H1 (cell line): Measurements from ENCODE around the gene GBE1. TPM values are rescaled to one million over a fixed set of nuclear protein-coding genes. Genes with fewer than 3 reads are reported as not detected.

Source experiments
- CTCF ChIA-PET: fragments of 300-600 bp; sonication (Branson Sonifier 250); formaldehyde crosslinking; loops from one replicate; lab custom pipeline; 2021; ENCODE audit not compliant: partially characterized antibody; lab: Charles Lee
- POLR2A ChIA-PET: fragments of 300-600 bp; sonication (Branson Sonifier 250); formaldehyde crosslinking; loops from one replicate; lab custom pipeline; 2021; ENCODE audit warnings: inconsistent platforms; ENCODE audit not compliant: partially characterized antibody; lab: Charles Lee
- DNase-seq, 2 experiments: peaks; one replicate each; pipeline versions ENCODE4 v3.0.0 to v3.0.0-alpha.2; 2010 to 2022; ENCODE audit warnings: low spot score in 2 of 2, low read depth in 1 of 2, mixed read lengths in 1 of 2
- FAIRE-seq: peaks from 2 replicates; lab custom pipeline; 2011; peaks lifted over from hg19 to GRCh38; lab: Jason Lieb, UNC
- H2AFZ ChIP-seq: 2 replicates; pipeline ENCODE4 v1.8.1; 2012; ENCODE audit warnings: low read length, inconsistent platforms
- H2AK5ac ChIP-seq: 2 replicates; pipeline ENCODE4 v1.6.1; 2013; ENCODE audit warnings: low read depth, low read length
- H2BK120ac ChIP-seq: replicated peaks from 2 replicates; pipeline ENCODE3; 2013; ENCODE audit warnings: low read depth, low read length, inconsistent platforms
- H2BK12ac ChIP-seq: 2 replicates; pipeline ENCODE4 v1.6.1; 2013; ENCODE audit warnings: low read depth, low read length
- H2BK15ac ChIP-seq: 2 replicates; pipeline ENCODE4 v1.6.1; 2013; ENCODE audit warnings: low read length
- H2BK20ac ChIP-seq: 2 replicates; pipeline ENCODE4 v1.6.1; 2013; ENCODE audit warnings: low read length
- H2BK5ac ChIP-seq: 2 replicates; pipeline ENCODE4 v1.6.1; 2013; ENCODE audit warnings: low read depth, low read length
- H3K14ac ChIP-seq: 2 replicates; pipeline ENCODE4 v1.6.1; 2013; ENCODE audit warnings: inconsistent platforms; ENCODE audit not compliant: insufficient read length
- H3K18ac ChIP-seq: 2 replicates; pipeline ENCODE4 v1.6.1; 2013; ENCODE audit warnings: low read length; ENCODE audit errors: extremely low read depth
- H3K23ac ChIP-seq: 2 replicates; pipeline ENCODE4 v1.6.1; 2013; ENCODE audit warnings: inconsistent platforms; ENCODE audit not compliant: insufficient read length
- H3K23me2 ChIP-seq: 2 replicates; pipeline ENCODE4 v1.6.1; 2013; ENCODE audit warnings: low read depth, low read length
- H3K27ac ChIP-seq: 2 replicates; pipeline ENCODE4 v1.6.1; 2011; ENCODE audit warnings: low read depth, low read length, inconsistent platforms
- H3K27me3 ChIP-seq, 4 experiments: replicated peaks in 1 of 4; 1 replicate in 1 of 4; 2 replicates in 3 of 4; pipeline versions ENCODE4 v1.6.1 to v1.8.1; 2011 to 2013; ENCODE audit warnings: low read length in 3 of 4, mild to moderate bottlenecking in 3 of 4, inconsistent platforms in 2 of 4, mixed read lengths in 2 of 4, moderate library complexity in 1 of 4; ENCODE audit not compliant: control insufficient read depth in 3 of 4, insufficient read depth in 3 of 4; ENCODE audit errors: extremely low read depth in 1 of 4
- H3K36me3 ChIP-seq, 4 experiments: 2 replicates each; pipeline versions ENCODE4 v1.6.1 to v1.8.1; 2011 to 2013; ENCODE audit warnings: mild to moderate bottlenecking in 4 of 4, low read length in 3 of 4, moderate library complexity in 2 of 4, control low read depth in 1 of 4, inconsistent platforms in 1 of 4; ENCODE audit not compliant: insufficient read depth in 4 of 4, control insufficient read depth in 2 of 4
- H3K4ac ChIP-seq: replicated peaks from 2 replicates; pipeline ENCODE3; 2013; ENCODE audit warnings: low read length, low read depth, mixed read lengths, inconsistent platforms; ENCODE audit not compliant: insufficient read length
- H3K4me1 ChIP-seq, 4 experiments: replicated peaks in 1 of 4; 1 replicate in 1 of 4; 2 replicates in 3 of 4; pipeline versions ENCODE4 v1.6.1 to v1.8.1; 2011 to 2013; ENCODE audit warnings: low read length in 3 of 4, inconsistent platforms in 2 of 4, mixed read lengths in 1 of 4; ENCODE audit not compliant: insufficient read depth in 4 of 4, control insufficient read depth in 3 of 4
- H3K4me2 ChIP-seq, 2 experiments: 2 replicates each; pipeline versions ENCODE4 v1.6.1 to v1.8.1; 2011 to 2013; ENCODE audit warnings: low read depth in 2 of 2, low read length in 2 of 2, control low read depth in 1 of 2, inconsistent platforms in 1 of 2, mild to moderate bottlenecking in 1 of 2; ENCODE audit not compliant: insufficient read depth in 1 of 2
- H3K4me3 ChIP-seq, 4 experiments: fragments of 200-600, 300-600 bp in 1 of 4; sonication (generic), shearing (Covaris generic), sonication (Bioruptor Twin) in 1 of 4; 2 replicates each; pipeline versions ENCODE4 v1.5.1 to v1.8.1; 2011 to 2016; ENCODE audit warnings: low read length in 4 of 4, low read depth in 3 of 4, control low read depth in 2 of 4, inconsistent platforms in 2 of 4, mild to moderate bottlenecking in 2 of 4, mixed read lengths in 1 of 4, moderate library complexity in 1 of 4; ENCODE audit not compliant: insufficient read depth in 2 of 4; ENCODE audit errors: extremely low read depth in 1 of 4
- H3K56ac ChIP-seq: replicated peaks from 2 replicates; pipeline ENCODE3; 2013; ENCODE audit warnings: low read depth, mild to moderate bottlenecking, mixed read lengths, low read length, inconsistent platforms; ENCODE audit not compliant: insufficient read length
- H3K79me1 ChIP-seq: 2 replicates; pipeline ENCODE4 v1.6.1; 2013; ENCODE audit warnings: low read depth, low read length, control low read depth
- H3K79me2 ChIP-seq, 2 experiments: 2 replicates each; pipeline versions ENCODE4 v1.6.1 to v1.8.1; 2012 to 2013; ENCODE audit warnings: low read length in 2 of 2, mild to moderate bottlenecking in 2 of 2, inconsistent platforms in 1 of 2; ENCODE audit not compliant: insufficient read depth in 2 of 2, control insufficient read depth in 1 of 2
- H3K9ac ChIP-seq, 4 experiments: replicated peaks in 1 of 4; 1 replicate in 1 of 4; 2 replicates in 3 of 4; pipeline versions ENCODE4 v1.6.1 to v1.8.1; 2011 to 2013; ENCODE audit warnings: low read depth in 3 of 4, low read length in 3 of 4, control low read depth in 2 of 4, mild to moderate bottlenecking in 2 of 4, moderate library complexity in 2 of 4, inconsistent platforms in 1 of 4; ENCODE audit errors: extremely low read depth in 1 of 4
- H3K9me3 ChIP-seq, 2 experiments: 2 replicates each; pipeline versions ENCODE4 v1.6.1 to v1.8.1; 2012 to 2013; ENCODE audit warnings: mild to moderate bottlenecking in 2 of 2, moderate library complexity in 2 of 2, control low read depth in 1 of 2, inconsistent platforms in 1 of 2, low read depth in 1 of 2, low read length in 1 of 2, mixed read lengths in 1 of 2; ENCODE audit not compliant: insufficient read depth in 2 of 2
- H4K20me1 ChIP-seq, 2 experiments: replicated peaks in 1 of 2; 2 replicates each; pipeline versions ENCODE3 to v1.8.1; 2011 to 2013; ENCODE audit warnings: inconsistent platforms in 2 of 2, low read length in 2 of 2, mild to moderate bottlenecking in 1 of 2; ENCODE audit not compliant: insufficient read depth in 2 of 2, control insufficient read depth in 1 of 2
- H4K5ac ChIP-seq: 2 replicates; pipeline ENCODE4 v1.6.1; 2013; ENCODE audit warnings: low read length, low read depth, mixed read lengths, inconsistent platforms; ENCODE audit not compliant: insufficient read length
- H4K8ac ChIP-seq: 2 replicates; pipeline ENCODE4 v1.8.0; 2013; ENCODE audit warnings: mild to moderate bottlenecking, moderate library complexity, low read length, inconsistent platforms; ENCODE audit not compliant: insufficient read depth; ENCODE audit errors: extremely low read depth
- H4K91ac ChIP-seq: replicated peaks from 2 replicates; pipeline ENCODE3; 2013; ENCODE audit warnings: low read length, mixed read lengths, inconsistent platforms; ENCODE audit not compliant: insufficient read length
- EZH2 ChIP-seq: fragments of 200-600 bp; sonication (generic); IDR thresholded peaks from 2 replicates; pipeline ENCODE4 v1.7.1; 2012; ENCODE audit warnings: low read depth, mild to moderate bottlenecking, moderate library complexity, low read length, inconsistent platforms; ENCODE audit not compliant: severe bottlenecking
- GTF2F1 ChIP-seq: IDR thresholded peaks from 2 replicates; pipeline ENCODE4 v1.6.1; 2012; ENCODE audit warnings: low read depth, low read length, improper control_type of control experiment, borderline replicate concordance
- JUND ChIP-seq: IDR thresholded peaks from 2 replicates; pipeline ENCODE4 v1.6.1; 2011; ENCODE audit warnings: mild to moderate bottlenecking, improper control_type of control experiment, low read length
- KDM4A ChIP-seq: IDR thresholded peaks from one replicate; pipeline ENCODE4 v1.7.1; 2012; ENCODE audit warnings: low read depth, mild to moderate bottlenecking, moderate library complexity, low read length, inconsistent platforms; ENCODE audit not compliant: severe bottlenecking
- PHF8 ChIP-seq: fragments of 200-600 bp; sonication (generic); conservative IDR thresholded peaks from 2 replicates; pipeline ENCODE4 v1.7.1; 2012; ENCODE audit warnings: low read depth, mild to moderate bottlenecking, inconsistent platforms, low read length, moderate library complexity
- POLR2AphosphoS5 ChIP-seq: IDR thresholded peaks from 2 replicates; pipeline ENCODE4 v1.6.1; 2011; ENCODE audit warnings: low read depth, low read length
- POU5F1 ChIP-seq: IDR thresholded peaks from 2 replicates; pipeline ENCODE4 v1.6.1; 2011; ENCODE audit warnings: low read depth, mild to moderate bottlenecking, low read length, moderate library complexity
- RAD21 ChIP-seq, 2 experiments: IDR thresholded peaks in 1 of 2; conservative IDR thresholded peaks in 1 of 2; 2 replicates each; pipeline ENCODE4 v1.6.1; 2011; ENCODE audit warnings: low read depth in 2 of 2, low read length in 2 of 2, improper control_type of control experiment in 1 of 2, inconsistent platforms in 1 of 2, mild to moderate bottlenecking in 1 of 2, moderate library complexity in 1 of 2
- RNF2 ChIP-seq: fragments of 200-900, 300-1000 bp; sonication (generic); IDR thresholded peaks from 2 replicates; pipeline ENCODE4 v1.7.1; 2016; ENCODE audit warnings: borderline replicate concordance, low read depth, mild to moderate bottlenecking, antibody characterized with exemption, low read length; ENCODE audit not compliant: poor library complexity, severe bottlenecking; ENCODE audit errors: missing control alignments
- SP2 ChIP-seq: IDR thresholded peaks from 2 replicates; pipeline ENCODE4 v1.6.1; 2012; ENCODE audit warnings: mild to moderate bottlenecking, low read length, inconsistent platforms
- TAF1 ChIP-seq: IDR thresholded peaks from 2 replicates; pipeline ENCODE4 v1.6.1; 2011; ENCODE audit warnings: mild to moderate bottlenecking, low read depth, low read length
- TBP ChIP-seq: IDR thresholded peaks from 2 replicates; pipeline ENCODE4 v1.6.1; 2011; ENCODE audit warnings: low read depth, low read length, improper control_type of control experiment
- YY1 ChIP-seq: IDR thresholded peaks from 2 replicates; pipeline ENCODE4 v1.6.1; 2011; ENCODE audit warnings: low read depth, mild to moderate bottlenecking, low read length
- WGBS, 2 experiments: shearing (Covaris generic) in 1 of 2; methylation state at CpG; one replicate each; pipeline versions ENCODE4 v1.1.6 to v1.1.7; 2013 to 2015; ENCODE audit warnings: low lambda C conversion rate in 2 of 2, mixed read lengths in 2 of 2, inconsistent platforms in 1 of 2, low coverage in 1 of 2, missing lambda C conversion rate in 1 of 2; ENCODE audit not compliant: insufficient replicate concordance in 2 of 2, insufficient coverage in 1 of 2, insufficient read length in 1 of 2; ENCODE audit errors: extremely low coverage in 1 of 2, missing lambda C conversion rate in 1 of 2; 5-methylcytosine and 5-hydroxymethylcytosine counted together
- polyA plus RNA-seq, 7 experiments: library from polyadenylated mRNA; depleted of rRNA in 3 of 7; stranded (reverse) in 5 of 7; unstranded in 2 of 7; fragments of >200 nt in 5 of 7; fragments of 200-250 nt in 2 of 7; gene quantifications; 1 replicate in 5 of 7; 2 replicates in 1 of 7; 4 replicates in 1 of 7; pipeline versions ENCODE4 v1.2.1 to v1.2.3, GENCODE V29; 2011 to 2013; ENCODE audit warnings: missing spikeins in 2 of 7, mixed read lengths in 2 of 7
- total RNA-seq: library from RNA; stranded (reverse); fragmentation: NEBNext Ultra II Directional; extraction: Animal tissue kit (Norgen Biotek cat#: 25700); gene quantifications from 2 replicates; pipeline ENCODE4 v1.2.1, GENCODE V29; 2021

GBE1 gene
- total and polyA plus RNA-seq, 2 of the 8 experiments (the other 6 are each of a cell fraction or from before 2014, with no cell fraction given), result 3.3 to 7.3 TPM

GRCh38 chr3:81782585-81782984 is 21.1 kb upstream of the GBE1 start:
- Histone ChIP-seq H2BK5ac (no peak overlapping the region), H4K5ac (no peak overlapping the region), H4K91ac (no peak overlapping the region), H3K18ac (no peak overlapping the region), H3K56ac (no peak overlapping the region), H3K79me2 (no peaks in the 10 kb centered on the region)
- no peak for TF ChIP-seq TAF1
- TF ChIP-seq POLR2AphosphoS5, result no peak
- TF ChIP-seq EZH2, result no peak
- TF ChIP-seq RNF2, result no peak
- no peak for TF ChIP-seq JUND
- no peak for TF ChIP-seq RAD21 (IDR thresholded peaks at IDR 0.05 in 1 of 2, conservative IDR thresholded peaks at IDR 0.05 in 1 of 2; ENCODE audit: low read depth in 2 of 2, low read length in 2 of 2)
- no peak for TF ChIP-seq KDM4A
- no peak for TF ChIP-seq SP2
- no peak for TF ChIP-seq YY1
- TF ChIP-seq GTF2F1, result no peak
- no peak for TF ChIP-seq POU5F1
- no peak for TF ChIP-seq TBP
- TF ChIP-seq PHF8, result no peak
- TF ChIP-seq, all 59 proteins: peak for 0
- CTCF ChIA-PET, result interaction anchor here (1.3 kb wide), 1 partner anchor 116 kb away, joined by 4 read pairs; no protein-coding TSS in a partner anchor
- Histone ChIP-seq H3K36me3 (no peaks in the 10 kb centered on the region), H4K8ac (no peak overlapping the region), H3K14ac (no peak overlapping the region), H3K27me3 (no peaks in the 10 kb centered on the region), H2BK120ac (no peak overlapping the region), H3K23me2 (no peaks in the 10 kb centered on the region), H2AK5ac (no peak overlapping the region), H2BK20ac (no peak overlapping the region), H3K27ac (no peak overlapping the region), H3K4me2 (no peak overlapping the region), H3K4ac (no peak overlapping the region), H3K79me1 (no peaks in the 10 kb centered on the region), H2BK15ac (no peak overlapping the region), H4K20me1 (no peaks in the 10 kb centered on the region), H3K4me1 (no peaks in the 10 kb centered on the region), H2AFZ (no peak overlapping the region), H3K9ac (no peak overlapping the region), H3K23ac (no peak overlapping the region), H3K4me3 (no peak overlapping the region), H3K9me3 (peaks cover 0 to 5% of the 10 kb centered on the region in 2 experiments; a peak in 1 of 4 replicates), H2BK12ac (no peak overlapping the region)
- POLR2A ChIA-PET, result no interaction called here
- no peak for DNase-seq
- no peak for FAIRE-seq
- 63% methylated on average over 3 of the region's 3 CpGs; no CpG with 5 or more reads in 1 of the 2 experiments for WGBS, 2 experiments
